GM18498 (cell line): Measurements from ENCODE around the gene JAKMIP3.
"Not testable (repeated sequence)": the region's sequence is repeated elsewhere in the genome, so short reads cannot be mapped to it uniquely, and the experiment has no call there.

Source experiments
- ATAC-seq: cut with Tn5 transposase; IDR thresholded peaks from one replicate; pipeline ENCODE4 v1.9.1; 2021; ENCODE audit warnings: mild to moderate bottlenecking, moderate library complexity; ENCODE audit not compliant: unreplicated experiment

Gene JAKMIP3

GRCh38 chr10:132064082-132064755, 1.5 kb upstream of the JAKMIP3 start:
- no peak for ATAC-seq

- no peak for ATAC-seq
Measured at GRCh38 chr10:132064771-132065437, 842 bp upstream of the JAKMIP3 start.

GRCh38 chr10:132066186-132066585, 440 bp downstream of the JAKMIP3 start:
- no peak for ATAC-seq

GRCh38 chr10:132066812-132067211, 1.1 kb downstream of the JAKMIP3 start:
- ATAC-seq: no peak

GRCh38 chr10:132068431-132069121, 2.8 kb downstream of the JAKMIP3 start:
- no peak for ATAC-seq

GRCh38 chr10:132069122-132069848, 3.5 kb downstream of the JAKMIP3 start:
- no peak for ATAC-seq

- no peak for ATAC-seq
Measured at GRCh38 chr10:132069849-132070182, 4.1 kb downstream of the JAKMIP3 start.

GRCh38 chr10:132070724-132071123, 5.0 kb downstream of the JAKMIP3 start:
- no peak for ATAC-seq

- no peak for ATAC-seq
Measured at GRCh38 chr10:132071667-132072066, 5.9 kb downstream of the JAKMIP3 start.

GRCh38 chr10:132075909-132076577, 10.3 kb downstream of the JAKMIP3 start:
- ATAC-seq: no peak

- no peak for ATAC-seq
Measured at GRCh38 chr10:132076578-132077081, 10.9 kb downstream of the JAKMIP3 start.

GRCh38 chr10:132077091-132077490, 11.3 kb downstream of the JAKMIP3 start:
- ATAC-seq: no peak

GRCh38 chr10:132078746-132079345, 13.1 kb downstream of the JAKMIP3 start:
- no peak for ATAC-seq

GRCh38 chr10:132084384-132084783, 18.6 kb downstream of the JAKMIP3 start:
- not testable (repeated sequence) for ATAC-seq

GRCh38 chr10:132093236-132093635, 27.5 kb downstream of the JAKMIP3 start:
- ATAC-seq: not testable (repeated sequence)

- ATAC-seq: no peak
Measured at GRCh38 chr10:132094581-132095234, 29.0 kb downstream of the JAKMIP3 start.

- ATAC-seq: no peak
Measured at GRCh38 chr10:132095403-132096113, 29.8 kb downstream of the JAKMIP3 start.

- ATAC-seq: no peak
Measured at GRCh38 chr10:132096223-132096622, 30.5 kb downstream of the JAKMIP3 start.

GRCh38 chr10:132096863-132097478, 31.2 kb downstream of the JAKMIP3 start:
- ATAC-seq: no peak
